Epithelial cell of proximal tubule (primary cell): ENCODE measurements around the gene TUBGCP3. TPM values are rescaled to one million over a fixed set of nuclear protein-coding genes. Genes with fewer than 3 reads are reported as not detected.

Experiments used
- DNase-seq: peaks from one replicate; pipeline ENCODE4 v3.0.0-alpha.2; 2011; ENCODE audit warnings: low read depth
- H3K4me3 ChIP-seq: 2 replicates; pipeline ENCODE4 v1.5.1; 2011; ENCODE audit warnings: low read depth, mild to moderate bottlenecking, low read length
- total RNA-seq: library from RNA; depleted of rRNA; stranded (reverse); fragments of >200 nt; gene quantifications from 2 replicates; pipeline ENCODE4 v1.2.3, GENCODE V29; 2015
- TF ChIP-seq, protein P1 (sequence below): conservative IDR thresholded peaks from 2 replicates; pipeline ENCODE4 v1.5.1; 2012; ENCODE audit warnings: low read depth, mild to moderate bottlenecking, low read length

TUBGCP3 gene
- total RNA-seq, 1 donor from 2014 or later: 16.4 TPM

- DNase-seq: no peak
- no peak overlapping the region for H3K4me3 ChIP-seq
- TF ChIP-seq, protein P1, sequence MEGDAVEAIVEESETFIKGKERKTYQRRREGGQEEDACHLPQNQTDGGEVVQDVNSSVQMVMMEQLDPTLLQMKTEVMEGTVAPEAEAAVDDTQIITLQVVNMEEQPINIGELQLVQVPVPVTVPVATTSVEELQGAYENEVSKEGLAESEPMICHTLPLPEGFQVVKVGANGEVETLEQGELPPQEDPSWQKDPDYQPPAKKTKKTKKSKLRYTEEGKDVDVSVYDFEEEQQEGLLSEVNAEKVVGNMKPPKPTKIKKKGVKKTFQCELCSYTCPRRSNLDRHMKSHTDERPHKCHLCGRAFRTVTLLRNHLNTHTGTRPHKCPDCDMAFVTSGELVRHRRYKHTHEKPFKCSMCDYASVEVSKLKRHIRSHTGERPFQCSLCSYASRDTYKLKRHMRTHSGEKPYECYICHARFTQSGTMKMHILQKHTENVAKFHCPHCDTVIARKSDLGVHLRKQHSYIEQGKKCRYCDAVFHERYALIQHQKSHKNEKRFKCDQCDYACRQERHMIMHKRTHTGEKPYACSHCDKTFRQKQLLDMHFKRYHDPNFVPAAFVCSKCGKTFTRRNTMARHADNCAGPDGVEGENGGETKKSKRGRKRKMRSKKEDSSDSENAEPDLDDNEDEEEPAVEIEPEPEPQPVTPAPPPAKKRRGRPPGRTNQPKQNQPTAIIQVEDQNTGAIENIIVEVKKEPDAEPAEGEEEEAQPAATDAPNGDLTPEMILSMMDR: no peak
Measured at GRCh38 chr13:112513761-112514160, 74.2 kb downstream of the TUBGCP3 start.

- DNase-seq: no peak
- no peak overlapping the region for H3K4me3 ChIP-seq
- TF ChIP-seq, protein P1: no peak
Measured at GRCh38 chr13:112510987-112511685, 76.8 kb downstream of the TUBGCP3 start.

DNA sequence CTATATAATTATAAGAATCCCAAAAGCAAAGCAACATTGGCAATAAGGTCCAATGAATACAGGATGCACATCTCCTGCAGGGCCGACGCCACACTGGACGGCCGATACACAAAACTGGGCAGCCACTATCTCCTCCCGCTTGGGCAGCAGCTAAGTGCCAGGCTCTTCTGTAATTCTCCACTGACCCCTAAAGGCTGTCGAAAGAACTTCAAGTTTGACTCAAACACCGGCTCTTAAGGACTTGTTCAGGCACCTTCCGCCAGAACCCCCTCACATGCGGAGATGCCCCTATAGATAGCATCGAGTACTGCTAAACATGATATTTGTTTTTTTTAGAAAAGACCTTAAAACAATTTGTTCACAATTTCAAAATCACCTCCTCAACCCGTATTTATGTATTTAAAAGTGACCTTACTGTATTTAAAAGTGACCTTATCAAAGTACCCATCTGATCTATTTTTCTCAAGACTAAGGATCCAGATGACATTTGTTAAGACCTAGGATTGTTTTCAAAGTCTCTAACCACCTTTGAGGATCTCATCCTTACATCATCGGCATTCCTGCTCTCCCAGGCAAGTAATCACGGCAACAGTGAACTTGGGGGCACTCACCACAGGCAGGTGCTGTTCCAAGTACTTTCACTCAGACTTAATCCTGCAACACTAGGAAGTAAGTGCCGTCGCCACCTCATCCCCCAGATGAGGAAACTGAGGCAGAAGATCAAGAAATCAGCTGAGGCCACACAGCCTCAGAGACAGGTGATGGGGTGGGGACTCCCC is 77.8 kb downstream of the TUBGCP3 start:
- peak; percentile 32 for DNase-seq
- H3K4me3 ChIP-seq: no peak overlapping the region
- TF ChIP-seq, protein P1: peak; percentile 63

- H3K4me3 ChIP-seq: no peak overlapping the region
- TF ChIP-seq, protein P1: no peak
- DNase-seq: no peak
Measured at GRCh38 chr13:112509190-112509589, 78.8 kb downstream of the TUBGCP3 start.

- DNase-seq: no peak
- H3K4me3 ChIP-seq: no peak overlapping the region
- TF ChIP-seq, protein P1: no peak
Measured at GRCh38 chr13:112506046-112506445, 81.9 kb downstream of the TUBGCP3 start.

- TF ChIP-seq, protein P1: no peak
- no peak for DNase-seq
- H3K4me3 ChIP-seq: no peak overlapping the region
Measured at GRCh38 chr13:112496166-112496565, 91.8 kb downstream of the TUBGCP3 start.
